IMR-90 (cell line): ENCODE measurements around the gene H6PD. TPM values are rescaled to one million over a fixed set of nuclear protein-coding genes. Genes with fewer than 3 reads are reported as not detected.

ENCODE experiments used
- ATAC-seq: fragments of 200-7000 bp; cut with Tn5 transposase; 2 replicates; pipeline ENCODE4 v1.9.1; 2020; ENCODE audit warnings: low read depth, mild to moderate bottlenecking, moderate library complexity
- BruUV-seq: library from RNA; stranded (reverse); fragments of 400-500 nt; replicated peaks from 2 replicates; lab custom pipeline; 2021; lab: Mats Ljungman, UMichigan
- CTCF ChIA-PET: fragments of 300-600 bp; formaldehyde crosslinking; extraction: SDS; loops from one replicate; lab custom pipeline; 2021; ENCODE audit warnings: antibody characterized with exemption; lab: Yijun Ruan, JAX
- POLR2A ChIA-PET: fragments of 300-600 bp; sonication (Branson Sonifier 250); formaldehyde crosslinking; loops from one replicate; lab custom pipeline; 2022; ENCODE audit warnings: antibody characterized with exemption; ENCODE audit not compliant: unreplicated experiment; lab: Charles Lee
- DNase-seq: peaks from one replicate; pipeline ENCODE4 v3.0.0; 2013
- H2AFZ ChIP-seq: replicated peaks from 2 replicates; pipeline ENCODE3; 2013; ENCODE audit warnings: low read length, mild to moderate bottlenecking; ENCODE audit not compliant: poor library complexity
- H2AK5ac ChIP-seq: 2 replicates; pipeline ENCODE4 v1.6.1; 2013; ENCODE audit warnings: low read depth, low read length, inconsistent platforms
- H2AK9ac ChIP-seq: replicated peaks from 2 replicates; pipeline ENCODE3; 2013; ENCODE audit warnings: mild to moderate bottlenecking, low read depth, low read length, moderate library complexity; ENCODE audit not compliant: poor library complexity
- H2BK120ac ChIP-seq: 2 replicates; pipeline ENCODE4 v1.6.1; 2013; ENCODE audit warnings: low read depth, low read length, inconsistent platforms
- H2BK15ac ChIP-seq: 3 replicates; pipeline ENCODE4 v1.6.1; 2013; ENCODE audit warnings: low read depth, low read length, inconsistent platforms
- H2BK20ac ChIP-seq: 2 replicates; pipeline ENCODE4 v1.6.1; 2013; ENCODE audit warnings: low read depth, mild to moderate bottlenecking, inconsistent platforms, low read length, moderate library complexity
- H2BK5ac ChIP-seq: 2 replicates; pipeline ENCODE4 v1.6.1; 2013; ENCODE audit warnings: mild to moderate bottlenecking, low read depth, low read length, inconsistent platforms; ENCODE audit not compliant: poor library complexity, severe bottlenecking
- H3K14ac ChIP-seq: replicated peaks from 2 replicates; pipeline ENCODE4 v1.6.1; 2013; ENCODE audit warnings: low read depth, low read length, inconsistent platforms
- H3K18ac ChIP-seq: 2 replicates; pipeline ENCODE4 v1.6.1; 2013; ENCODE audit warnings: low read depth, low read length, control low read depth
- H3K23ac ChIP-seq: 2 replicates; pipeline ENCODE4 v1.6.1; 2013; ENCODE audit warnings: low read depth, low read length, inconsistent platforms
- H3K27ac ChIP-seq: 2 replicates; pipeline ENCODE4 v1.5.1; 2013; ENCODE audit warnings: mild to moderate bottlenecking, control low read depth, low read length; ENCODE audit not compliant: insufficient read depth
- H3K27me3 ChIP-seq: 2 replicates; pipeline ENCODE4 v1.6.1; 2013; ENCODE audit warnings: low read length; ENCODE audit not compliant: control insufficient read depth, insufficient read depth
- H3K36me3 ChIP-seq: 2 replicates; pipeline ENCODE4 v1.6.1; 2013; ENCODE audit warnings: low read length, mixed read lengths; ENCODE audit not compliant: control insufficient read depth, insufficient read depth
- H3K4ac ChIP-seq: 2 replicates; pipeline ENCODE4 v1.6.1; 2013; ENCODE audit warnings: low read depth, low read length, inconsistent platforms
- H3K4me1 ChIP-seq: 2 replicates; pipeline ENCODE4 v1.6.1; 2013; ENCODE audit warnings: low read length, mixed read lengths; ENCODE audit not compliant: control insufficient read depth, insufficient read depth
- H3K4me2 ChIP-seq: 2 replicates; pipeline ENCODE4 v1.6.1; 2013; ENCODE audit warnings: low read depth, mild to moderate bottlenecking, control low read depth, low read length, moderate library complexity
- H3K4me3 ChIP-seq: 2 replicates; pipeline ENCODE4 v1.5.1; 2013; ENCODE audit warnings: low read depth, mild to moderate bottlenecking, control low read depth, low read length, moderate library complexity; ENCODE audit not compliant: insufficient read depth
- H3K56ac ChIP-seq: 2 replicates; pipeline ENCODE4 v1.6.1; 2013; ENCODE audit warnings: low read length, inconsistent platforms; ENCODE audit not compliant: insufficient read depth; ENCODE audit errors: extremely low read depth
- H3K79me1 ChIP-seq, 2 experiments: 2 replicates each; pipeline ENCODE4 v1.6.1; 2013; ENCODE audit warnings: low read length in 2 of 2, inconsistent platforms in 1 of 2, low read depth in 1 of 2
- H3K9ac ChIP-seq: 2 replicates; pipeline ENCODE4 v1.6.1; 2013; ENCODE audit warnings: low read depth, low read length, control low read depth
- H3K9me1 ChIP-seq: 2 replicates; pipeline ENCODE4 v1.6.1; 2013; ENCODE audit warnings: low read length, inconsistent platforms; ENCODE audit not compliant: insufficient read depth
- H3K9me3 ChIP-seq: 2 replicates; pipeline ENCODE4 v1.6.1; 2013; ENCODE audit warnings: low read length; ENCODE audit not compliant: control insufficient read depth, insufficient read depth
- H4K20me1 ChIP-seq: 2 replicates; pipeline ENCODE4 v1.6.1; 2013; ENCODE audit warnings: low read length, inconsistent platforms; ENCODE audit not compliant: insufficient read depth
- H4K5ac ChIP-seq: 2 replicates; pipeline ENCODE4 v1.6.1; 2013; ENCODE audit warnings: mild to moderate bottlenecking, low read depth, low read length, control low read depth
- H4K8ac ChIP-seq, 2 experiments: 2 replicates each; pipeline ENCODE4 v1.6.1; 2013; ENCODE audit warnings: low read depth in 2 of 2, low read length in 2 of 2, control low read depth in 1 of 2, inconsistent platforms in 1 of 2
- H4K91ac ChIP-seq: 2 replicates; pipeline ENCODE4 v1.6.1; 2013; ENCODE audit warnings: low read depth, low read length, inconsistent platforms; ENCODE audit not compliant: insufficient read depth
- CHD1 ChIP-seq: IDR thresholded peaks from 2 replicates; pipeline ENCODE4 v1.6.1; 2012; ENCODE audit warnings: low read depth, low read length, improper control_type of control experiment
- NFE2L2 ChIP-seq: fragments of 150-350 bp; IDR thresholded peaks from 2 replicates; pipeline ENCODE4 v1.6.1; 2016; ENCODE audit warnings: low read depth, mild to moderate bottlenecking, low read length
- POLR2A ChIP-seq: IDR thresholded peaks from 2 replicates; pipeline ENCODE4 v1.6.1; 2012; ENCODE audit warnings: mild to moderate bottlenecking, low read depth, low read length
- WGBS, 2 experiments: methylation state at CpG; one replicate each; pipeline versions ENCODE4 v1.1.5 to v1.1.7; 2013; ENCODE audit warnings: missing lambda C conversion rate in 2 of 2; ENCODE audit not compliant: insufficient read length in 1 of 2; ENCODE audit errors: extremely low coverage in 2 of 2; 5-methylcytosine and 5-hydroxymethylcytosine counted together
- dilution Hi-C: fragments of 300-500 bp; cut with HindIII; formaldehyde crosslinking; loops from one replicate; pipeline ENCODE4 v1.14.3; 2018; ENCODE audit warnings: low sequenced_read_pairs; ENCODE audit not compliant: unreplicated experiment
- in situ Hi-C: fragments of 300-500 bp; cut with MboI; formaldehyde crosslinking; loops from 3 replicates; pipeline ENCODE4 v1.14.3; 2019; ENCODE audit warnings: low sequenced_read_pairs, inconsistent platforms, mixed read lengths
- intact Hi-C: fragments of 100-400 bp; cut with micrococcal nuclease; formaldehyde crosslinking; loops from 2 replicates; pipeline ENCODE4 v1.10.0; 2022
- polyA plus RNA-seq, 3 experiments: library from polyadenylated mRNA; depleted of rRNA; stranded (reverse); fragments of >200 nt; gene quantifications; 2 replicates each; pipeline ENCODE4 v1.2.3, GENCODE V29; 2012; ENCODE audit warnings: low replicate concordance in 1 of 3
- total RNA-seq: library from RNA; depleted of rRNA; stranded (reverse); fragments of >200 nt; gene quantifications from 2 replicates; pipeline ENCODE4 v1.2.3, GENCODE V29; 2012

H6PD gene
- total and polyA plus RNA-seq, 2 of the 4 experiments (the other 2 are of a cell fraction): 9.3 to 22.1 TPM

DNA sequence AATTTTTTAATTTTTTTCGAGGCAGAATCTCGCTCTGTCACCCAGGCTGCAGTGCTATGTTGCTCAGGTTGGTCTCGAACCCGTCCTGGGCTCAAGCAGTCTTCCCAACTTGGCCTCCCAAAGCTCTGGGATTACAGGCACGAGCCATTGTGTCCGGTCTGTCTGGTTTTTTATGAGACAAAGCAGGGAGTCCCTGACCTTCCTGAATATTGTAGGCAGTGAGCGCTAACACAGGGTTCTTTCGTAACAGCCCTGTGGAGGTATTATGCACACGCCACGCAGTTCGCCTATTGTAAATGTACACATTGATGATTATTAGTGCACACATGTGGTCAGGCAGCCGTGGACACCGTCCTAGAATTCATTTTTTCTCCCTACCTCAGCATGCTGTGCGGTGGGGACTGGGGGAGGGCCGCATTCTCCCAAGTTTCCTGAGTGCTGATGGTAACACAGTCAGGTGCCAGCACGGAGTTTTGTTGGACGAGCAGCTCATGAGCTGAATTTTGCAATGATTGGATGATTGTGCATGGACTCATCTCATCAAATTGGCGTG, 77.7 kb downstream of the H6PD start:
- ATAC-seq: no peak
- H3K18ac ChIP-seq: no peak overlapping the region
- DNase-seq: no peak
- no peak overlapping the region for H3K4me2 ChIP-seq
- no peaks in the 10 kb centered on the region for H3K27me3 ChIP-seq
- no peak overlapping the region for H3K9ac ChIP-seq
- H3K23ac ChIP-seq: no peak overlapping the region
- H2AK5ac ChIP-seq: no peak overlapping the region
- no peak overlapping the region for H2BK5ac ChIP-seq
- TF ChIP-seq POLR2A: no peak
- no peak for TF ChIP-seq NFE2L2
- no peak for TF ChIP-seq CHD1
- no peak overlapping the region for H4K8ac ChIP-seq
- no peak overlapping the region for H3K4ac ChIP-seq
- peaks cover 33% of the 10 kb centered on the region for H3K9me1 ChIP-seq
- no peak overlapping the region for H2BK15ac ChIP-seq
- peaks cover 28 to 92% of the 10 kb centered on the region in 2 experiments for H3K79me1 ChIP-seq
- dilution Hi-C loops (no loop called here), in situ Hi-C loops (no loop called here), intact Hi-C loops (no loop called here)
- H2AK9ac ChIP-seq: no peak overlapping the region
- no peak overlapping the region for H2BK120ac ChIP-seq
- H4K5ac ChIP-seq: no peak overlapping the region
- POLR2A ChIA-PET: no interaction called here
- no peaks in the 10 kb centered on the region for H3K9me3 ChIP-seq
- no peak overlapping the region for H2BK20ac ChIP-seq
- H2AFZ ChIP-seq: no peak overlapping the region
- H3K14ac ChIP-seq: no peak overlapping the region
- H3K4me3 ChIP-seq: no peak overlapping the region
- no peaks in the 10 kb centered on the region for H3K36me3 ChIP-seq
- H3K56ac ChIP-seq: no peak overlapping the region
- H3K4me1 ChIP-seq: peaks cover 20% of the 10 kb centered on the region
- no peak overlapping the region for H3K27ac ChIP-seq
- no TSS peak for BruUV-seq
- CTCF ChIA-PET: interaction anchor here (0.5 kb wide), 1 partner anchor 325 kb away, joined by 4 read pairs; no protein-coding TSS in a partner anchor
- H4K20me1 ChIP-seq: peaks cover 95% of the 10 kb centered on the region
- H4K91ac ChIP-seq: no peak overlapping the region
- WGBS, 2 experiments: 94% methylated on average over 6 of the region's 18 CpGs; no CpG with 5 or more reads in 1 of the 2 experiments
